MM.1S (cell line): ENCODE measurements around the gene PCDHGA8.

ENCODE experiments used
- CTCF ChIP-seq: fragments of 300-600 bp; sonication (generic); IDR thresholded peaks from 2 replicates; pipeline ENCODE4 v1.5.1; 2016; ENCODE audit warnings: antibody characterized with exemption, low read length, mixed read lengths
- EZH2 ChIP-seq: fragments of 300-600 bp; sonication (generic); optimal IDR thresholded peaks from 2 replicates; pipeline ENCODE3; 2017; ENCODE audit warnings: low read depth, mild to moderate bottlenecking, antibody characterized with exemption, low read length, mixed read lengths

GRCh38 chr5:141355641-141356040, 36.8 kb upstream of the PCDHGA8 start:
- TF ChIP-seq CTCF (no peak), EZH2 (no peak)
